ENCODE measurements around the gene CDC42EP4.

The CDC42EP4 gene

DNA sequence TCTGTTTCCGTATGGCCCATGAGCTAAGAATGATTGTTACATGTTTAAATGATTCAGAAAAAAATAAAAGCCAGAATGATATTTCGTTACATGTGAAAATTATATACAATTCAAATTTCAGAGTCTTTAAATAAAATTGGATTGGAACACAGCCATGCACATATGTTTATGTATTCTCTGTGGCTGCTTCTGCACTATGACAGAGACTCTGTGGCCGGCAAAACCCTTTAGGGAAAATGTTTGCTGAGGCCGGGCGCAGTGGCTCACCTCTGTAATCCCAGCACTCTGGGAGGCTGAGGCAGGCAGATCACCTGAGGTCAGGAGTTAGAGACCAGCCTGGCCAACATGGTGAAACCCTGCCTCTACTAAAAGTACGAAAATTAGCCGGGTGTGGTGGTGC is 15.9 kb upstream of the CDC42EP4 start:
- no peak overlapping the region for H3K4me3 ChIP-seq (ENCODE audit: low read depth, low read length)
- TF ChIP-seq, protein P1, sequence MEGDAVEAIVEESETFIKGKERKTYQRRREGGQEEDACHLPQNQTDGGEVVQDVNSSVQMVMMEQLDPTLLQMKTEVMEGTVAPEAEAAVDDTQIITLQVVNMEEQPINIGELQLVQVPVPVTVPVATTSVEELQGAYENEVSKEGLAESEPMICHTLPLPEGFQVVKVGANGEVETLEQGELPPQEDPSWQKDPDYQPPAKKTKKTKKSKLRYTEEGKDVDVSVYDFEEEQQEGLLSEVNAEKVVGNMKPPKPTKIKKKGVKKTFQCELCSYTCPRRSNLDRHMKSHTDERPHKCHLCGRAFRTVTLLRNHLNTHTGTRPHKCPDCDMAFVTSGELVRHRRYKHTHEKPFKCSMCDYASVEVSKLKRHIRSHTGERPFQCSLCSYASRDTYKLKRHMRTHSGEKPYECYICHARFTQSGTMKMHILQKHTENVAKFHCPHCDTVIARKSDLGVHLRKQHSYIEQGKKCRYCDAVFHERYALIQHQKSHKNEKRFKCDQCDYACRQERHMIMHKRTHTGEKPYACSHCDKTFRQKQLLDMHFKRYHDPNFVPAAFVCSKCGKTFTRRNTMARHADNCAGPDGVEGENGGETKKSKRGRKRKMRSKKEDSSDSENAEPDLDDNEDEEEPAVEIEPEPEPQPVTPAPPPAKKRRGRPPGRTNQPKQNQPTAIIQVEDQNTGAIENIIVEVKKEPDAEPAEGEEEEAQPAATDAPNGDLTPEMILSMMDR (IDR thresholded peaks at IDR 0.05; ENCODE audit: borderline replicate concordance, insufficient read depth, low read depth, low read length) = no peak

DNA sequence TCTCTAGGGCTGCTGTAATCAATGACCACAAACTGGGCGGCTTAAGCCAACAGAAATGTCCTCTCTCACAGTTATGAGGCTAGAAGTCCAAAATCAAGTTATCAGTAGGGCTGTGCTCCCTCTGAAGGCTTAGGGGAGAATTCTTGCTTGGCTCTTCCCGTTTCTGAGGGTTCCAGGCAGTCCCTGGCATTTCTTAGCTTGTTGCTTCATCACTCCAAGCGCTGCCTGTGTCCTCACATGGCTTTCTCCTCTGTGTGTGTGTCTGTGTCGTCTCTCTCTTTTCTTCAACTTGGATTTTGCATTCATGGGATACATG is 13.7 kb upstream of the CDC42EP4 start:
- H3K4me3 ChIP-seq (ENCODE audit: low read depth, low read length) = no peak overlapping the region
- TF ChIP-seq, protein P1 (IDR thresholded peaks at IDR 0.05; ENCODE audit: borderline replicate concordance, insufficient read depth, low read depth, low read length) = no peak

DNA sequence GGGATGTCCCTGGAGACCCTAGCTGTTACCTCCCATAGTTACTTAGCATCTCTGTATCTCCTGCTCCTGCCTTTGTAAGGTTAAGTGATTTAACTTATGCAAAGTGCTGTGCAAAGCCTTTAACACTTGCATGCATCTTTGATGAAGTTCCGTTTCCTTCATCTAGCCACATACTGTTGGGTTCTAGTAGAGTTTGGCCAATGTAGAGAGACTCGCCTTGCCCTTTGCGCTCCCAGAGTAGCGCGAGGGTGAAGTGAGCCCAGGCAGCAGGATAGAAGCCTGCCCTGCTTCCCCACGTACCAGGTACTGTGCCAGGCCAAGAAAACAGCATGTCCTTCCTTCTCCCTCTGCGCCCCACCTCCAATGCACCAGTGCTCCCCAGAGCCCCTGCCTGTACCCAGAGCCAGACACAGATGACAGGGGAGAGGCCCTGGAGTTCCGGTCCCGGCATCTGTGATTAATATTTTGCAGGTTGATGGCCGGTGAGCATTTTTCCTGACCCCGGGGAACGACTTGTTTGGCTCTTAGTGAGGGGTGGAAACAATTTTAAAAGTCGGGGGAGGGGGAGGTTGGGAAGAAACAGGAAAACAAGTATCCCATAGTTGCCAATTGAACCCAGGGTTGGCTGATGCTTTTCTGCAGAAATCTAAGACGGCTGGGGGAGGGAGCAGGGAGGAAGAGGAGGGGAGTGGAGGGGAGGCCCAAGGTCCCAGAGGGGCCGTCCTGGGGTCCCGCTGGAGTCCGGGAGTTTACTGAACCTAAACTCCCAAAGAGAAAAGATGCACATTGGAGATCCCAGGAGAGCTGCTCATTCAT is 13.1 kb upstream of the CDC42EP4 start:
- H3K4me3 ChIP-seq (ENCODE audit: low read depth, low read length) = no peak overlapping the region
- TF ChIP-seq, protein P1 (IDR thresholded peaks at IDR 0.05; ENCODE audit: borderline replicate concordance, insufficient read depth, low read depth, low read length) = no peak

DNA sequence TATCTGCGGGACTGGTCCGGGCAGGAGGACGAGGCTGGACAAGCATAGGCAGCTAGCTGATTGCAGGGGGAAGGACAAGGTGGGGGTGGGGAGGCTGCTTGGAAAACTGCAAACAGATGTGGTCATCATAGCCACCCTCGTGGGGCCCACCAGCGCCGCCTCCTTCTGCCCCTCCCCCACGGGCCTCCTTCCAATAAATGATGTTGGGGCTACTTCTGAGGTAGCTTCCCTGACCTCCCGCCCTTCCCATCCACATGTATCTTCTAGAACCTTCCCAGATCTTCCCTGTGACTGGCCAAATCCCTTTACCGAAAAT is 12.3 kb upstream of the CDC42EP4 start:
- no peak overlapping the region for H3K4me3 ChIP-seq (ENCODE audit: low read depth, low read length)
- TF ChIP-seq, protein P1 (IDR thresholded peaks at IDR 0.05; ENCODE audit: borderline replicate concordance, insufficient read depth, low read depth, low read length) = no peak

DNA sequence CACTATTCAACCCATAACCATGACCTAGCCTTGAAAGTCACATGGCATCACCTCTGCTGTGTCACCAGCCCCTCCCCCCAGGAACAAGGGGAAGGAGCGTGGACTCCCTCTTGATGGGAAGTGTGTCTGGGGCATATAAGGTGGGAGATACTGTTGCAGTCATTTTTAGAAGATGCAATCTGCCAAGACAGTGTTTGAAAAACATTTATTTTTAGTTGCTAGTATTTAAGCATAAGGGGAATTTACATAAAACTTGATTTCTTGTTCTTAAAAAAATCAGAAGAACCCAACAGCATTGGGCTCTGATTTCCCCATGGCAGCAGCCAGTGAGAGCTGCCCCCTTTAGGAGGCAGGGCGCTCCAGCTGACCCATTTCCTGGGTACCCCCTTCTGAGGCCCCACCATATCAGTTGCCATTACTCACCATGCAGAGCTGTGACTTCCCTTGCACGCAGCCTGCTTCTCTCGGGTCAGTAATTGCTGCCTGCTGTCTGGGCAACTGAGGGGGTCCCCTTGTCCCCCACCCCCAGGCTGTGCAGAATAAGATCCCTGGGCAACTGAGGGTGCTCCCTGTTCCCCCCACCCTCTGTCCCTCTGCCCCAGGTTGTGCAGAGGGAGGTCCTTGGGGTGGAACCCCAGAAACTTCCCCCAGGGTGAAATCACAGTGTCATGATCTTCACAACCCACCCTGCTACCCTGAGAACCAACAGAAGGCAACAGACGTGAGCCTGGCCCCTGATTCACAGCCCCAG is 11.8 kb upstream of the CDC42EP4 start:
- TF ChIP-seq, protein P1 (IDR thresholded peaks at IDR 0.05; ENCODE audit: borderline replicate concordance, insufficient read depth, low read depth, low read length) = no peak
- H3K4me3 ChIP-seq (ENCODE audit: low read depth, low read length) = no peak overlapping the region

DNA sequence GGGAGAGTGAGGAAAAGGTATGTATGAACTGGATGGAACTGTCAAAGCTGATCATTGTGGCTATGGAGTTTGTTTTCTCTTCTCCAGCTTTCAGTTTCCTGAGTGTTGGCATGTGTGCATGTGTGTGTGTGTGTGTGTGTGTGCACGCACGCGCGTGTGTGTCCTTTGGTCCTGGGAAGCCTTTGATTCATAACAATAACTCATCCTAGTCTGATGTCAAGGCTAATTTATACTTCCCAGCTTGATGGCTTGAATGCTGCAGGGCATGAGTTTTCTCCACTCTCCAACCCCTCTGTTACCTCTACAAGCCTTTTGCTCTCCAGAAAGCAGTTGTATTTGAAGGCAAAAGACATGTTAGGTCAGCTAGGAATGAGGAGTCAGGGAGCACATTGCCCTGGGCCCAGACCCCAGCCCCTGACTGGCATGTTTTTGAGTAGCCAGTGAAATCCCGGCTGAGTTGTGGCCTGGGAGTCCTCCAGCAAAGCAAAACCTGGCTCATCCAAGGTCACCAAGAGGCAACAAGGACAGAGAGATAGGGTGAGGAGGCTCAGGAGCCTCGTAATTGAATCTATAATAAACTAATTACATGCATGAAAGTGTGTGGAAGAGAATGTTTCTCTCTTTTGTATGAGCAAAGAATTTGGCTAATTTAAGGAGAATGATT is 8.9 kb upstream of the CDC42EP4 start:
- no peak overlapping the region for H3K4me3 ChIP-seq (ENCODE audit: low read depth, low read length)
- TF ChIP-seq, protein P1 (IDR thresholded peaks at IDR 0.05; ENCODE audit: borderline replicate concordance, insufficient read depth, low read depth, low read length) = no peak
